ENCODE results near the gene TXLNB. TPM values are rescaled to one million over a fixed set of nuclear protein-coding genes. Genes with fewer than 3 reads are reported as not detected.
A peak's percentile ranks its signal among the peaks of the same experiment; 100 is the strongest.
"Not testable (repeated sequence)": the region's sequence is repeated elsewhere in the genome, so short reads cannot be mapped to it uniquely, and the experiment has no call there.

The TXLNB gene
- total and polyA plus RNA-seq, 5 experiments from 2014 or later, result 0.11 to 1.7 (median 0.80) TPM; not detected in 1

DNA sequence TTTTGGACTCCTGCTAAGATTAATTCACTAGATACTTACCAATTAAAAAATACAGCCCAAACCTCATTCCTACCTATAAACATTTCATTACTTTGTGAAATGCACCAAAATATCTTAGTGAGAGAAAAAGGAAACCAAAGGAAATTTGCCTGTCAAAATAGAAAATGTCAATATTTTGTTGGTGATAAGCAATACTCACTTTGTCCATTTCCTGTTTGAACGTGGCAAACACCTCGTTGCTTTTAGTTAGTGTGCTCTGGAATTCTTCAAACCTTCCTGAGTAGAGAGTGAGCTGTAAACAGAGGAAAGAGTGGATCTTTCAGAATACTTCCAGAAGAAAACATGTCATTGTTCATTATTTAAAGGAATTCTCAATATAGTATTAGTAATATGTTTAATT is 44.2 kb downstream of the TXLNB start:
- peak overlapping the region in 7 of 10 donors; percentile 4 to 61 (median 40) for H3K4me3 Mint-ChIP-seq
- DNase-seq (no peak), ATAC-seq (no peak)
- H3K36me3 Mint-ChIP-seq, result peaks cover 0 to 8% (median 3%) of the 10 kb centered on the region in 3 donors
- peak overlapping the region in 2 of 10 donors; percentile 28 to 41 for H3K27ac Mint-ChIP-seq
- peaks cover 32 to 44% (median 38%) of the 10 kb centered on the region in 4 donors for H3K4me1 Mint-ChIP-seq
- no peaks in the 10 kb centered on the region for H3K9me3 Mint-ChIP-seq
- POLR2A ChIA-PET, result no interaction called here
- H3K27me3 Mint-ChIP-seq, result no peaks in the 10 kb centered on the region

DNA sequence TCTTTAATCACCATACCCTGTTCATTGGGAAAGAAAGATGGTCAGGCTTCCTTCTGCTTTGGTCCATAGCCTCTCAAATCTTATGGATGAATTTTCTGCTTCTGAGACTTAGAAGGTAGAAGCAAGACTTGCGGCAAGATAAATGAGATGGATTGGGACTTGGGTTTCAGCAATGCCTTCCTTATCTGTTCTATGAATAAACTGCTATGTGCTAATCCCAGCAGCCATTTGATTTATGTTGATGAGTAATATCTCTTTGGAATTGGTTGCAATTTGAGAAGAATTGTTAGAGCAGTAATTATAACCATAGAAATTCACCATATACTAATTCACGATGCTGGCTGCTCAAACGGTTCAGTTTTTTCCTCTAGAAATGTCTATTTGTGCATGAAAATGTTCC is 48.3 kb downstream of the TXLNB start:
- Mint-ChIP-seq H3K4me1 (peaks cover 15 to 18% (median 16%) of the 10 kb centered on the region in 4 donors), H3K36me3 (peaks cover 0 to 8% (median 3%) of the 10 kb centered on the region in 3 donors), H3K27me3 (no peaks in the 10 kb centered on the region), H3K9me3 (no peaks in the 10 kb centered on the region), H3K27ac (no peak overlapping the region), H3K4me3 (no peak overlapping the region)
- ATAC-seq (no peak), DNase-seq (no peak)
- POLR2A ChIA-PET, result no interaction called here

DNA sequence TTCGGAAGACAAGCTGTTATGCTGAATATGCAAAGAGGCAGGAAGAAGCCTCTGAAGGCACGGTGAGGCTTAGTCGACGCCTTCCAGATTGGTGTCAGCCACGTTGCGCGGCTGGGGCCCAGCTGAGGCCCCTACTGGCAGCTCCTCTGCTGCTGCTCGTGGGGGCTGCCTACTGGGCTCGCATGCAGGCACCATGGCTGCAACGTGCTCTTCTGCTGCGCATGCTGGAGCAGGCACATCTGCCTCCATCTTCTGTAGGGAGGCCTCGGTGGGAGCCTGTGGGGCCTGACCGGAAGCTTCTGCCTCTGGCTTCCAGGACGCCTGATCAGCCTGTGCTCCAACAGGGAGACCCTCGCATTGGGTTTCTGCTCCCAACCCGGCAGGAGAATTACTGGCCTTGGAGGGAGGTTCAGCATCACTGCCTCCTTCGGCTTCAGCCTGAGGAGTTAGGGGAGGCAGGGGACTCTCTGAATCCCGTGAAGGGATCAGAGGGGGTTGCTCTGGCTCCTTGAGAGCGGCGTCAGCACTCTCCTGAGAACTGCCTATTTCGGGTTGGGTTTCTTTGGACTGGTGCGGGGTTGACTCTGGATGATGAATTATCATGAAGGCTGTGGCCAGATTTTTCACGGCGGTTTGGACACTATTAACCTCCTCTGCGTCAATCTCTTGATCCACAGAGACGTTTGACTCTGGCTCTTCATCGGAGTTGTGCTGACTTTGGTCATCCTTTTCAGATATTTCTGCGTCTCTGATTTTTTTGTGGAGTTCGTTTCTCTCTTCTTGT is 49.1 kb downstream of the TXLNB start:
- H3K4me3 Mint-ChIP-seq, result no peak overlapping the region
- peaks cover 0 to 8% (median 3%) of the 10 kb centered on the region in 3 donors for H3K36me3 Mint-ChIP-seq
- H3K27ac Mint-ChIP-seq, result no peak overlapping the region
- POLR2A ChIA-PET, result interaction anchor here (0.7 kb wide), 1 partner anchor 771 kb away, joined by 6 read pairs; no protein-coding TSS in a partner anchor
- H3K9me3 Mint-ChIP-seq, result no peaks in the 10 kb centered on the region
- ATAC-seq (no peak), DNase-seq (no peak)
- H3K27me3 Mint-ChIP-seq, result no peaks in the 10 kb centered on the region
- H3K4me1 Mint-ChIP-seq, result peaks cover 12 to 18% (median 14%) of the 10 kb centered on the region in 4 donors

DNA sequence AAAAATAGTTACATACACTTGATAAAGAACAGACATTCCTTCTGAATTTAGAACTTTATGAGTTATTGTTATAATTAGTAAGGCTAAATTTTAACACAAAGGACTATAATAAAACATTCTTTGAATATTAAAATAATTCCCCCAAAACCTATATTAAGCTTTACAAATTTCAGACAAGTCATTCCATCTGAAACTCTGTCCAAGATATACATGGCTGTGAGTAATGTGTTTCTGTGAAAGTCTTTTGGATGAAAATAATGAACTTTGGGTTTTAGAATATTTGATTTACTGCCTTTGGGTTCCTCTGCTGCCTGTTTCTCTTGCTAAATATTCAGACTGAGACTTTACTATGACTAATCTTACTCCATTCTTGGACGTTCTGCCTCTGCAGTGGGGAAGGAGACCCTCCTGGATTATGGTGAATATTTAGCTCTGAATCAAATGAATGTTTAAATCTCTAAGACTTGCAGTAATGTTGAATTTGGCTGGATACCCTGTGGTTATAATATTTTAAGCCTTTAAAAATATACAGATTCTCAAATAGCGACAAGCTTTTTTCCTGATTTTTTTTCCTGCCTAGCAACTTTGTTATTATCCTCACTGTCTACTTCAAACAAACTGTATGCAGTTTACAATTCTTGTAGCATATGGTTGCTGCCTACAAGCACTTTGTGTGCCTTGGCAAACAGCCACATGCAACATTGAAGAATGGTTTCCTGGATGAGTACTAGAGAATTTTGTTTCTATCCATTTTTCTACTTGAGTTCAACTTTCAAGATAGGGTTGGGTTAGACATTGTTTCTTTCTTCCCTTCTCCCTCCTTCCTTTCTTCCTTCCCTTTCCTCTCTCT is 51.4 kb downstream of the TXLNB start:
- Mint-ChIP-seq H3K4me1 (peaks cover 9 to 18% (median 13%) of the 10 kb centered on the region in 4 donors), H3K27ac (peak overlapping the region in 4 of 10 donors; percentile 3 to 55 (median 10)), H3K27me3 (no peaks in the 10 kb centered on the region), H3K4me3 (no peak overlapping the region), H3K36me3 (peaks cover 0 to 8% (median 3%) of the 10 kb centered on the region in 3 donors), H3K9me3 (no peaks in the 10 kb centered on the region)
- DNase-seq, result no peak
- POLR2A ChIA-PET, result interaction anchor here (0.5 to 1.0 kb wide), 2 partner anchors 10 to 61 kb away, joined by 3 read pairs; no protein-coding TSS in a partner anchor
- no peak for ATAC-seq

DNA sequence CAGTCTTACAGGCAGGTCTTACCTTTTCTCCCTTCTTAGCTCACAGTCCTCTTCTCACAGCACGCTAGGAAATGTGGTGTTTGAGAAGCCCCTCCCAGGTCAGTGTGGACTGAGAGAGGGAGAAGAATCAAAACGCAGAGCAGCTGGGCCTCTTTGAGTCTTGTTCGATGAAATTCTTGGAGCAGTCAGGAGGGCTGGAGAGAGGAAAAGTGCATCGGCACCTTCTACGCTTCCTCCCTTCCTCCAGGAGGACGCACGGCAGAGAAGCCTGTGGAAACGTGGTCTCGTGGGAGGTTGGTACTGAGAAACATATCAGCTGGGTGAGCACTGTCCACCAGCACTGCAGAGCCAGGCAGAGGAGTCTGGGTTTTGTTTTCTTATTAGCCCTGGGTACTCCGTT is 52.7 kb downstream of the TXLNB start:
- Mint-ChIP-seq H3K27ac (no peak overlapping the region), H3K4me1 (peaks cover 5 to 10% (median 6%) of the 10 kb centered on the region in 4 donors), H3K4me3 (no peak overlapping the region), H3K9me3 (peaks cover 0 to 3% (median 0%) of the 10 kb centered on the region in 9 donors), H3K27me3 (no peaks in the 10 kb centered on the region), H3K36me3 (peaks cover 3 to 6% (median 3%) of the 10 kb centered on the region in 3 donors)
- DNase-seq, result no peak
- ATAC-seq, result no peak
- POLR2A ChIA-PET, result no interaction called here

DNA sequence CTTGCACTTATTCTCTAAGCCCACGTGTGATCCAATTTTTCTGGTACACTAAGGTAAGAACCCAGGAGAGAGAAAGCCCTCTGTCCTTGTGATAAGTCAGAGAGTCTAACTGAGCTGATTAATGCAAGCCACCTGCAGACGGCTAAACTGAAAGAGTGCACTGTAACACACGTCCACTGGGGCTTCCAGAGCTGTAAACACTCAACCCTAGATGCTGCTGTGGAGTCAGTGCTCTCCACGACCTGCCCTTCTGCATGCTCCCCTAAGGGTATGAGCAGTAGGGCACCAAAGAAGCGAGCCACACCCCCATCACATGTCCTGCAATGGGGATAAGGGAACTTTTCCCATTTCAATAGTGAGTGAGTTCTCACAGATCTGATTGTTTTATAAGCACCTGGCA is 55.7 kb downstream of the TXLNB start:
- Mint-ChIP-seq H3K4me3 (no peak overlapping the region), H3K27me3 (no peaks in the 10 kb centered on the region), H3K9me3 (peaks cover 0 to 11% (median 4%) of the 10 kb centered on the region in 9 donors), H3K27ac (no peak overlapping the region), H3K36me3 (peaks cover 0 to 8% (median 6%) of the 10 kb centered on the region in 3 donors), H3K4me1 (peaks cover 5 to 9% (median 6%) of the 10 kb centered on the region in 4 donors)
- ATAC-seq (no peak), DNase-seq (no peak)
- POLR2A ChIA-PET, result no interaction called here

DNA sequence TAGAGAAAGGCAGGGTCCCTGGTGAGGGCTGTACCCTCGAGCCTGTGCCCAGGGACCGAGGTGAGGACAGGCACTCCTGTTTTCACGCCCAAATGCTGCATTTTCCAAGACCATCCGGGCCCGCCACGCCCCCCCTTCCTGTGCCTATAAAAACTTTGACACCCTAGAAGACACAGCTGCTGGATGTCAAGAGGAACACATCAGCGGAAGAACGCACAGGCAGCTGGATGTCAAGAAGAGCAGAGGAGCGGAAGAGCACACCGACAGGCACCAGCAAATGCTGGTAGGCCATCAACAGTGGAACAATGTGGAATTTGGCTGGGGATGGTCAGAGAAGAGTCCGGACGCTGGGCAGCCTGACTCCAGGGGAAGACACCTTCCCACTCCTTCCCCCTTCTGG is 56.1 kb downstream of the TXLNB start:
- Mint-ChIP-seq H3K9me3 (peaks cover 0 to 11% (median 4%) of the 10 kb centered on the region in 9 donors), H3K4me1 (peaks cover 1 to 5% (median 3%) of the 10 kb centered on the region in 4 donors), H3K36me3 (peaks cover 0 to 8% (median 6%) of the 10 kb centered on the region in 3 donors), H3K4me3 (no peak overlapping the region), H3K27ac (peak overlapping the region in 2 of 10 donors; percentile 12 to 34), H3K27me3 (no peaks in the 10 kb centered on the region)
- ATAC-seq (no peak), DNase-seq (no peak)
- POLR2A ChIA-PET, result no interaction called here

DNA sequence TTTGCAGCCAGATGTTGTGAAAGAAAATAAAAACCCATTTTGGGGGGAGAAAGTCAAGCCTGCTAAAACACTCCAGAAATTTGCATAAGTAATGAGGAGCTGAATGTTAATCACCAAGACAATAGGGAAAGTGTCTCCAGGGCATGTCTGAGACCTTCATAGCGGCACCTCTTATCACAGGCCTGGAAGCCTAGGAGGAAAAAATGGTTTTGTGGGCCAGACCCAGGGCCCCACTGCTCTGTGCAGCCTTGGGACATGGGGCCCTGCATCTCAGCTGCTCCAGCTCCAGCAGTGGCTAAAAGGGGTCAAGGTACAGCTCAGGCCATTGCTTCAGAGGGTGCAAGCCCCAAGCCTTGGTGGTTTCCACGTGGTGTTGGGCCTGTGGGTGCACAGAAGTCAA is 57.6 kb downstream of the TXLNB start:
- not testable (repeated sequence) for H3K4me1 Mint-ChIP-seq, H3K27me3 Mint-ChIP-seq, ATAC-seq, DNase-seq, H3K36me3 Mint-ChIP-seq, H3K4me3 Mint-ChIP-seq
- POLR2A ChIA-PET, result interaction anchor here (0.5 kb wide), 1 partner anchor 30 kb away, joined by 3 read pairs; no protein-coding TSS in a partner anchor
- Mint-ChIP-seq H3K27ac (peak overlapping the region in 1 of 10 donors; percentile 55), H3K9me3 (peaks cover 0 to 11% (median 4%) of the 10 kb centered on the region in 9 donors)

DNA sequence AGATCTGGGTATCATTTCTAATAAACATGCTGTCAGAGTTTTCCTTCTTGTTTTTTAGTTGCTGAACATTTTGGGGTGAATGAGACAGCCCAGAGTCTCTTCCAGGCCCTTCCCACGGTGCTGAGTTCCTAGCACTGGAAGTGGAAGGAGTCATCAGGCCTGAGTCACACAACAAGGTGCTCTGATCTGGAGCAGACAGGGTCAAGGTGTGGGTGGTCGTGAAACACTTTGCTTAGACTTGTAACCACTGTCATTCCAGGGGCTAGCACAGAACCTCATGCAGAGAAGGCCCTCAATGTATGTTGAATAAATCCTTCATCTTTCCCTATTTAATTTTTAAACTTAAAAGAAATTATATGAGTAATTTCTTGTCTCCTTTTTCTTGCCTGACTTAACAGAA is 60.6 kb downstream of the TXLNB start:
- peak overlapping the region in 1 of 10 donors; percentile 23 for H3K27ac Mint-ChIP-seq
- POLR2A ChIA-PET, result no interaction called here
- ATAC-seq, result no peak

DNA sequence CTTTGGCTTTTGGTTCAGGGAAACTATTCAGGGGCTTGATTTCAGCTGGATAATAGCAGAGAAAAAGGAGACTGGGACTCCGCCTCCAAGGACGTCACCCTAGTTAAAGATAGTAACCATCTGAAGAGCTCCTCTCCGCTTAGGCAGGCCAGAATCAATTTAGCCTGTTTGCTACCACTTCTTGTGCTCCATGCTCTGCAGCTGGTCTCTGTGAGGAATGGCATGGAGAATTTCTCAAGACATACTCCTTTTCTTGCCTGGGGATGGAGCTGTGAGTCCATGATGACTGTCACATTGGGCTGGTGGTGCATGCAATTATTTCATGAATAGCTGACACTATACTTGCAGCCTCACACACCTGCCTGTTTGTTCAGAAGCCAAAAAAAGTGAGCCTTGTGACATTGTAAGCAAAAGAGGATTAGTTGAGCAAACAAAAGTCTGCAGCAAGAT is 61.4 kb downstream of the TXLNB start:
- Mint-ChIP-seq H3K27ac (peak overlapping the region in 2 of 10 donors; percentile 20 to 29), H3K27me3 (no peaks in the 10 kb centered on the region), H3K9me3 (peaks cover 0 to 11% (median 4%) of the 10 kb centered on the region in 9 donors), H3K4me3 (no peak overlapping the region), H3K36me3 (peaks cover 0 to 8% (median 6%) of the 10 kb centered on the region in 3 donors), H3K4me1 (peaks cover 0 to 9% (median 2%) of the 10 kb centered on the region in 4 donors)
- POLR2A ChIA-PET, result interaction anchor here (0.7 kb wide), 1 partner anchor 54 kb away, joined by 3 read pairs; no protein-coding TSS in a partner anchor
- ATAC-seq, result no peak
- DNase-seq, result peak in 2 of 10 donors; percentile 5 to 9

More for the DNA sequence above, 60.6 kb downstream of the TXLNB start:
- no peaks in the 10 kb centered on the region for H3K27me3 Mint-ChIP-seq
- H3K9me3 Mint-ChIP-seq, result peaks cover 0 to 11% (median 4%) of the 10 kb centered on the region in 9 donors
- no peak overlapping the region for H3K4me3 Mint-ChIP-seq
- H3K36me3 Mint-ChIP-seq, result peaks cover 0 to 8% (median 6%) of the 10 kb centered on the region in 3 donors
- no peak for DNase-seq
- H3K4me1 Mint-ChIP-seq, result peaks cover 0 to 9% (median 2%) of the 10 kb centered on the region in 4 donors

DNA sequence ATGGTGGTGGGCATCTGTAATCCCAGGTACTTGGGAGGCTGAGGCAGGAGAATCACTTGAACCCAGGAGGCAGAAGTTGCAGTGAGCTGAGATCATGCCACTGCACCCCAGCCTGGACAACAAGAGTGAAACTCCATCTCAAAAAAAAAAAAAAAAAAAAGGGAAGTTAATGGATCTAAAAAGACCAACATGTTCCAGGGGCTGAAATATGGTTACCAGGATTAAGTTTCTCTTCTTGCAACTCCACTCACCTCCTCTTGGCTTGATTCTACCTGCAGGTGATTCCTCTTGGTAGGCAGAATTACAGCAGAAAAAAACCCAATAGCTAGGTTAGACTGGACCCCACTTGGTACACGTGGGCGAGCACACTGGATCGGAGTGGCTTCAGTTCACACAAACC is 63.4 kb downstream of the TXLNB start:
- ATAC-seq, H3K4me1 Mint-ChIP-seq, H3K4me3 Mint-ChIP-seq, H3K27me3 Mint-ChIP-seq, DNase-seq, H3K27ac Mint-ChIP-seq, H3K36me3 Mint-ChIP-seq, H3K9me3 Mint-ChIP-seq: not testable (repeated sequence)
- POLR2A ChIA-PET, result interaction anchor here (0.7 kb wide), 3 partner anchors 13 to 95 kb away, joined by 4 to 6 read pairs (median 5); no protein-coding TSS in a partner anchor

DNA sequence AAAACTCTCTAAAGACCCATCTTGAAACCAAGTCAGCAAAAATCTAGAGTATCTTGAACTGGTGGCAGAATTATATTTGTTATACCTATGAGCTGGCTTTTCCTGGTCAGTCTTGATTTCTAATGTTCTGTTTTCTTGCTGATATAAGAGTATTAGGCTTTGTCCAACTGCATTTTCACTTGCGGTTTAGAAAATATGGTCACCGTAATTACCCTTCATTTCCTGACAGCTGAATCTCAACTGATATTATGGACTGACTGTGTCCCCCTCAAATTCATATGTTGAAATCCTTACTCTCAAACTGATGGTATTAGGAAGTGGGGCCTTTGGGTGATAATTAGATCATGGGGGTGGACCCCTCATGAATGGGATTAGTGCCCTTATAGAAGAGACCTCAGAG is 72.1 kb downstream of the TXLNB start:
- H3K27ac Mint-ChIP-seq, result peak overlapping the region; percentile 58 to 97 (median 88)
- H3K27me3 Mint-ChIP-seq, result no peaks in the 10 kb centered on the region
- ATAC-seq (no peak), DNase-seq (no peak)
- POLR2A ChIA-PET, result interaction anchor here (0.6 to 2.0 kb wide), 8 partner anchors 54 to 155 kb away, joined by 3 to 16 read pairs (median 5); partner anchors contain the start of genes CITED2 and TXLNB
- peaks cover 0 to 2% (median 2%) of the 10 kb centered on the region in 3 donors for H3K36me3 Mint-ChIP-seq
- no peaks in the 10 kb centered on the region for H3K9me3 Mint-ChIP-seq
- peaks cover 4 to 14% (median 10%) of the 10 kb centered on the region in 4 donors for H3K4me1 Mint-ChIP-seq
- peak overlapping the region in 1 of 10 donors; percentile 74 for H3K4me3 Mint-ChIP-seq

All from naive thymus-derived CD8-positive, alpha-beta T cell (primary cell).